OCI-LY1 (cell line): Measurements from ENCODE around the gene PREX1.

Experiments
- H2AFZ ChIP-seq: fragments of 200-600 bp; sonication (generic), shearing (Covaris generic); 2 replicates; pipeline ENCODE4 v1.6.0; 2014; ENCODE audit warnings: antibody characterized with exemption, mild to moderate bottlenecking, low read length
- H3F3A ChIP-seq: fragments of 200-600 bp; sonication (generic), shearing (Covaris generic); 2 replicates; pipeline ENCODE4 v1.6.0; 2014; ENCODE audit warnings: mild to moderate bottlenecking, antibody characterized with exemption, low read length, moderate library complexity; ENCODE audit not compliant: insufficient read depth
- H3K27ac ChIP-seq: fragments of 200-600 bp; sonication (generic); 2 replicates; pipeline ENCODE4 v1.5.1; 2014; ENCODE audit warnings: low read length, mixed run types, mild to moderate bottlenecking, low read depth; ENCODE audit not compliant: poor library complexity, severe bottlenecking
- H3K27me3 ChIP-seq: fragments of 200-600 bp; sonication (generic); 2 replicates; pipeline ENCODE4 v1.6.0; 2014; ENCODE audit warnings: antibody characterized with exemption, mild to moderate bottlenecking, low read length, moderate library complexity; ENCODE audit not compliant: insufficient read depth
- H3K36me3 ChIP-seq: fragments of 200-600 bp; sonication (generic); 2 replicates; pipeline ENCODE4 v1.6.1; 2014; ENCODE audit warnings: mild to moderate bottlenecking, antibody characterized with exemption, low read length, moderate library complexity, mixed read lengths; ENCODE audit not compliant: insufficient read depth
- H3K4me1 ChIP-seq: fragments of 200-600 bp; sonication (generic); 2 replicates; pipeline ENCODE4 v1.5.1; 2014; ENCODE audit warnings: mild to moderate bottlenecking, low read length, moderate library complexity; ENCODE audit not compliant: insufficient read depth, severe bottlenecking
- H3K4me2 ChIP-seq: fragments of 200-600 bp; sonication (generic), shearing (Covaris generic); 2 replicates; pipeline ENCODE4 v1.6.1; 2014; ENCODE audit warnings: low read length
- H3K4me3 ChIP-seq: fragments of 200-600 bp; sonication (generic); 2 replicates; pipeline ENCODE4 v1.5.1; 2014; ENCODE audit warnings: low read length, low read depth, mild to moderate bottlenecking, mixed read lengths; ENCODE audit not compliant: poor library complexity, severe bottlenecking
- H3K79me2 ChIP-seq: fragments of 200-600 bp; shearing (Covaris generic); 2 replicates; pipeline ENCODE4 v1.6.1; 2016; ENCODE audit warnings: mixed run types, low read length, mixed read lengths; ENCODE audit not compliant: insufficient read depth
- H3K9ac ChIP-seq: fragments of 200-600 bp; sonication (generic), shearing (Covaris generic); 2 replicates; pipeline ENCODE4 v1.6.1; 2014; ENCODE audit warnings: mild to moderate bottlenecking, low read length, mixed read lengths
- H3K9me2 ChIP-seq: fragments of 200-600 bp; sonication (generic), shearing (Covaris generic); 2 replicates; pipeline ENCODE4 v1.6.1; 2014; ENCODE audit warnings: low read depth, mild to moderate bottlenecking, low read length, mixed read lengths
- H3K9me3 ChIP-seq: fragments of 200-600 bp; shearing (Covaris generic); 2 replicates; pipeline ENCODE4 v1.6.1; 2014; ENCODE audit warnings: low read length, mixed read lengths
- H4K20me1 ChIP-seq: fragments of 200-600 bp; sonication (generic), shearing (Covaris generic); 2 replicates; pipeline ENCODE4 v1.6.0; 2016; ENCODE audit warnings: mild to moderate bottlenecking, low read length; ENCODE audit not compliant: insufficient read depth
- EZH2 ChIP-seq: fragments of 200-600 bp; sonication (generic), shearing (Covaris generic); IDR thresholded peaks from 2 replicates; pipeline ENCODE4 v1.8.0; 2017; ENCODE audit warnings: borderline replicate concordance, mixed run types, mild to moderate bottlenecking, antibody characterized with exemption, low read length, moderate library complexity, mixed read lengths
- TF ChIP-seq, protein P1 (sequence below): fragments of 200-600 bp; sonication (generic), shearing (Covaris generic); IDR thresholded peaks from 2 replicates; pipeline ENCODE4 v1.5.1; 2017; ENCODE audit warnings: mild to moderate bottlenecking, antibody characterized with exemption, low read length, moderate library complexity, mixed read lengths

PREX1 gene

DNA sequence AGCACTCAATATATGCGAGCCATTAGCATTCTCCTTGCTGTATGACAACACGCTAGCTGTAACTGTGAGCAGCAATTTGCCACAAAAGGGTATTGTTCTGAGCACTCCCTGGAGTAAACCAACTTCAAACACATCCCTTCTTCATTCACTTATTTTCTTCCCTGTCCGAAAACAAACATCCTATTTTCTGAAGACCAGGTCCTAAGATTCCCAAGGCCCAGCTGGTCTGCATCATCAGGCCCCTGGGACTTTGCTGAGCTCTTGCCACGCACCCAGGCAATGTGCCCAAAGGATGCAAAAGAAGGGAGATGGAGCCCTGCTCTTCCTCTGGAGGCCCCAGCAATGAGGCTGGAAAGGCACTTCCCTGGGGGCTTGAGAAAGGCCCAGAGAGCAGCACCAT, 118.1 kb downstream of the PREX1 start:
- no peaks in the 10 kb centered on the region for H3K9me3 ChIP-seq
- TF ChIP-seq EZH2, result no peak
- TF ChIP-seq, protein P1, sequence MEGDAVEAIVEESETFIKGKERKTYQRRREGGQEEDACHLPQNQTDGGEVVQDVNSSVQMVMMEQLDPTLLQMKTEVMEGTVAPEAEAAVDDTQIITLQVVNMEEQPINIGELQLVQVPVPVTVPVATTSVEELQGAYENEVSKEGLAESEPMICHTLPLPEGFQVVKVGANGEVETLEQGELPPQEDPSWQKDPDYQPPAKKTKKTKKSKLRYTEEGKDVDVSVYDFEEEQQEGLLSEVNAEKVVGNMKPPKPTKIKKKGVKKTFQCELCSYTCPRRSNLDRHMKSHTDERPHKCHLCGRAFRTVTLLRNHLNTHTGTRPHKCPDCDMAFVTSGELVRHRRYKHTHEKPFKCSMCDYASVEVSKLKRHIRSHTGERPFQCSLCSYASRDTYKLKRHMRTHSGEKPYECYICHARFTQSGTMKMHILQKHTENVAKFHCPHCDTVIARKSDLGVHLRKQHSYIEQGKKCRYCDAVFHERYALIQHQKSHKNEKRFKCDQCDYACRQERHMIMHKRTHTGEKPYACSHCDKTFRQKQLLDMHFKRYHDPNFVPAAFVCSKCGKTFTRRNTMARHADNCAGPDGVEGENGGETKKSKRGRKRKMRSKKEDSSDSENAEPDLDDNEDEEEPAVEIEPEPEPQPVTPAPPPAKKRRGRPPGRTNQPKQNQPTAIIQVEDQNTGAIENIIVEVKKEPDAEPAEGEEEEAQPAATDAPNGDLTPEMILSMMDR, result no peak
- no peak overlapping the region for H3K27ac ChIP-seq
- H3K36me3 ChIP-seq, result no peaks in the 10 kb centered on the region
- no peaks in the 10 kb centered on the region for H3F3A ChIP-seq
- no peak overlapping the region for H3K4me3 ChIP-seq
- H3K9ac ChIP-seq, result no peak overlapping the region
- no peaks in the 10 kb centered on the region for H3K27me3 ChIP-seq
- no peak overlapping the region for H3K4me2 ChIP-seq
- no peaks in the 10 kb centered on the region for H3K9me2 ChIP-seq
- no peaks in the 10 kb centered on the region for H4K20me1 ChIP-seq
- H3K4me1 ChIP-seq, result no peaks in the 10 kb centered on the region
- no peaks in the 10 kb centered on the region for H3K79me2 ChIP-seq
- no peak overlapping the region for H2AFZ ChIP-seq

DNA sequence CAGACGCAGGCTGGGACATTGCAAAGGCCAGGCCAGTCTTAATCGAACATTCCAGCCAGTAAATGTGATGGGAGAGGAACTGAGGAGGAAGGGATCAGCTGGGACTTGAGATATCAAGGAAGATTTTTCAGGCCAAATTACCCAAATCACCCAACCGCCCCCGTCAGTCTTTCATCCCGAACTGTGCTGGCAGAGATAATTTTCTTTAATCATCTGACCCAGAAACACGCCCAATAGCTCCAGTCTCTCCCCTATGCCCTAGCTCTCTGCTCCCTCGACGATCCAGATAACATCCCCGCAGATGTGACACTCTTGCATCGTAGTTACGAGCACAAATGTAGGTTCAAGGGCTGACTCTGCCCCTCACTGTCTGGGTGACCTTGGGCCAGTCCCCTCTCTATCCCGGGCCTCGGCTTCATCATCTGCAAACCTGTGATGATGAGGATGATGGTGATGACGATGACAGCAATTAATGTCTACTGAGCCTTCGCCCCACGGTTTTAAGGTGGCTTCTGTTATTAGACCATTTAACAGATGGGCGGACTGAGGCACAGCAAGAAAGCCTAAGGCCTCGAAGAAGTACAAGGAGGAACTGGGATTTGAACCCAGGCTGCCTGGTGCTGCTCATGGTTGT, 118.6 kb downstream of the PREX1 start:
- Histone ChIP-seq H3K9ac (no peak overlapping the region), H3K4me3 (no peak overlapping the region), H3K27me3 (no peaks in the 10 kb centered on the region), H2AFZ (no peak overlapping the region), H3K4me1 (no peaks in the 10 kb centered on the region), H3K36me3 (no peaks in the 10 kb centered on the region), H3K9me2 (no peaks in the 10 kb centered on the region), H3K9me3 (no peaks in the 10 kb centered on the region), H4K20me1 (no peaks in the 10 kb centered on the region), H3K27ac (no peak overlapping the region), H3K79me2 (no peaks in the 10 kb centered on the region), H3K4me2 (no peak overlapping the region), H3F3A (no peaks in the 10 kb centered on the region)
- TF ChIP-seq, protein P1, result no peak
- no peak for TF ChIP-seq EZH2

DNA sequence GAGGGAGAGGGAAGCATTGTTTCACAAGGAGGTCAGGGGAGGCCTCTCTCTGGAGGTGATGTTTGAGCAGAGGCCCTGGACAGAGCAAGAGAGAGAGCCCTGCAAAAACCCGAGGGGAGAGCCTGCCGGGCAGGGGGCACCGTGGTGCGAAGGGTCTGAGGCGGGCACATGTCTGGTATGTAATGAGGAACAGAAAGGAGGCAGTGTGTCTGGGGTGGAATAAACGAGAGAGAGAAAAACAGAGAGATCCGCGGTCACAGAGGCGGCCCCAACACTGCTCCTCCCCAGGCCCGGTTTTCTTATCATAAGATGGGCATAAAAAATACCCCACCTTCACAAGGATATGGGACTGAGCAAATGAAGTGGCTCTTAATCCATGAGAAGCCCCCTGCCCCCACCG, 119.2 kb downstream of the PREX1 start:
- H3K79me2 ChIP-seq, result no peaks in the 10 kb centered on the region
- no peak overlapping the region for H3K4me3 ChIP-seq
- H3K36me3 ChIP-seq, result no peaks in the 10 kb centered on the region
- no peak overlapping the region for H3K27ac ChIP-seq
- H2AFZ ChIP-seq, result no peak overlapping the region
- H3K9ac ChIP-seq, result no peak overlapping the region
- no peaks in the 10 kb centered on the region for H3K9me2 ChIP-seq
- H3K27me3 ChIP-seq, result no peaks in the 10 kb centered on the region
- no peaks in the 10 kb centered on the region for H3F3A ChIP-seq
- no peak for TF ChIP-seq EZH2
- TF ChIP-seq, protein P1, result no peak
- no peaks in the 10 kb centered on the region for H3K4me1 ChIP-seq
- H4K20me1 ChIP-seq, result no peaks in the 10 kb centered on the region
- H3K9me3 ChIP-seq, result no peaks in the 10 kb centered on the region
- no peak overlapping the region for H3K4me2 ChIP-seq
